Measurements from ENCODE around the gene GRK5.

DNA sequence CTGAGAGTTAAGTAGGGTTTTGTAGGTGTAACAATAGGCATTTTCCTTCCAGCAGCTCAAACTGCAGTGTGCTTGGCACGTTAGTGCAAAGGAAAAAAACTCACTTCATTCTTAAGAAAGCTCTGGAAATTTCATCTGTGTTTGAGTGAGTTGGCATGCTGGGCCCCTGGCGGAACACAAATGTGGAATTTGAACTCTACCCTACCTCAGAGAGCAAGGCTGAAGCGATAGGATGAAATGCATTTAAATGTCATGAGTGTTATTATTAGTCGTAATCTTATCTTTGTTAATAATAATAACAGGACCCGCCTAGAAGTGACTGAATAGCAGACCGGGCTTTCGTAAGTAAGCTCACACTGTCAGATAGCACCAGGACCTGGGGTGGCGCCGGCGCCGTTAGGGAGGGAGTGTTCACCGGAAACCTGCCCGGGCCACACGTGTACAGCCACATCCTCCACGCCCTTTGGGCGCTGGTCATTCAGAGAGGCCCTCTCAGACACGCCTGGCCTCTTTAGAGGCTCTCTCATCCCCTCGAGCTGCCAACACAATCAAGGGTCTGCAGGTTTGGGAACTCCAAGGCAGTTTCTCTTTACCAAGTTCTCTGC, 63.5 kb downstream of the GRK5 start:
- TF ChIP-seq SUZ12 (IDR thresholded peaks at IDR 0.05) (no peak), NFRKB (IDR thresholded peaks at IDR 0.05) (no peak), BHLHE40 (IDR thresholded peaks at IDR 0.05; ENCODE audit: borderline replicate concordance) (no peak), FOXK2 (IDR thresholded peaks at IDR 0.05) (no peak), TARDBP (IDR thresholded peaks at IDR 0.05) (no peak)
- TF ChIP-seq, protein P1, sequence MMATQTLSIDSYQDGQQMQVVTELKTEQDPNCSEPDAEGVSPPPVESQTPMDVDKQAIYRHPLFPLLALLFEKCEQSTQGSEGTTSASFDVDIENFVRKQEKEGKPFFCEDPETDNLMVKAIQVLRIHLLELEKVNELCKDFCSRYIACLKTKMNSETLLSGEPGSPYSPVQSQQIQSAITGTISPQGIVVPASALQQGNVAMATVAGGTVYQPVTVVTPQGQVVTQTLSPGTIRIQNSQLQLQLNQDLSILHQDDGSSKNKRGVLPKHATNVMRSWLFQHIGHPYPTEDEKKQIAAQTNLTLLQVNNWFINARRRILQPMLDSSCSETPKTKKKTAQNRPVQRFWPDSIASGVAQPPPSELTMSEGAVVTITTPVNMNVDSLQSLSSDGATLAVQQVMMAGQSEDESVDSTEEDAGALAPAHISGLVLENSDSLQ (IDR thresholded peaks at IDR 0.05), result no peak

Measured in HEK293T (cell line).